Measurements from ENCODE around the gene LAMP1.

The LAMP1 gene

DNA sequence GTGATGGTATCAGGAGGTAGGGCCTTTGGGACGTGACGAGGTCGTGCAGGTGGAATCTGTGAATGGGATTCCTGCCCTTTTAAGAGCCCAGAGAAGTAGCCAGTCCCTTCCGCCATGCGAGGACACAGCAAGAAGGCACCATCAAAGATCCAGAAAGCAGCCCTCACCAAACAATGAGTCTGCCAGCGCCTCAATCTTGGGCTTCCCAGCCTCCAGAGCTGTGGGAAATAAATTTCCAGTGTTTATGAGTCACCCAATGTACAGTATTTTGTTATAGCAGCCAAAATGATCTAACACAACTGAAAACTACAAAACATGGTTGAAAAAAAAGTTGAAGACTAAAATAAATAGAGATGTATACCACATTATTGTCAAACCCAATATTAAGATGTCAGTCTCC is 16.9 kb upstream of the LAMP1 start:
- no peak for TF ChIP-seq EGR1 (IDR thresholded peaks at IDR 0.05)
- TF ChIP-seq NFIC (IDR thresholded peaks at IDR 0.05), result no peak
- TF ChIP-seq RAD21 (IDR thresholded peaks at IDR 0.05; ENCODE audit: low read depth), result no peak
- no peak for TF ChIP-seq CREB1 (IDR thresholded peaks at IDR 0.05; ENCODE audit: low read depth)
- TF ChIP-seq ZBTB7A (IDR thresholded peaks at IDR 0.05; ENCODE audit: low read depth), result no peak
- no peak for TF ChIP-seq REST (IDR thresholded peaks at IDR 0.05; ENCODE audit: low read depth)
- no peak for TF ChIP-seq TCF12 (IDR thresholded peaks at IDR 0.05; ENCODE audit: low read depth)
- TF ChIP-seq USF1 (IDR thresholded peaks at IDR 0.05), result no peak
- TF ChIP-seq, protein P1, sequence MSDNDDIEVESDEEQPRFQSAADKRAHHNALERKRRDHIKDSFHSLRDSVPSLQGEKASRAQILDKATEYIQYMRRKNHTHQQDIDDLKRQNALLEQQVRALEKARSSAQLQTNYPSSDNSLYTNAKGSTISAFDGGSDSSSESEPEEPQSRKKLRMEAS (IDR thresholded peaks at IDR 0.05), result no peak
- TF ChIP-seq YY1 (IDR thresholded peaks at IDR 0.05; ENCODE audit: low read depth), result no peak
- no peak for TF ChIP-seq CEBPB (IDR thresholded peaks at IDR 0.05)
- TF ChIP-seq TAF1 (IDR thresholded peaks at IDR 0.05; ENCODE audit: low read depth), result no peak
- TF ChIP-seq FOXM1 (IDR thresholded peaks at IDR 0.05; ENCODE audit: borderline replicate concordance, low read depth), result no peak
- no peak for TF ChIP-seq EP300 (IDR thresholded peaks at IDR 0.05; ENCODE audit: borderline replicate concordance)
- no peak for TF ChIP-seq TEAD4 (IDR thresholded peaks at IDR 0.05)

DNA sequence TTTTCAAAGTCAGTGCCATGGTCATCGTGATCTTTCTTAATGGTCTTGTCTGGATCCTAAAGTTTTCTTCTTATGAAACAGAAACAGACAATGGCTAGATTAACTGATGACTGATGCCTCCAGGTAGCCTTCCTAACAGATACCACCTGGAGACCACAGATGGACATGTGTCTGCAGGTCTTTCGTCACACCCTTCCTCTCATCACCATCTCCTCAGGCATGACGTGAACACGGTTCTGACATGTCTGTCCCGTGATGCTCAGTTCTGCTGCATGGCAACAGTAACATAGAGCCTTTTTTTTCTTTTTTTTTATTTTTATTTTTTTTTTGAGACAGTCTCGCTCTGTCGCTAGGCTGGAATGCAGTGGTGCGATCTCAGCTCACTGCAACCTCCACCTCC is 13.1 kb upstream of the LAMP1 start:
- TF ChIP-seq NFIC (IDR thresholded peaks at IDR 0.05) (no peak), ZBTB7A (IDR thresholded peaks at IDR 0.05; ENCODE audit: low read depth) (no peak), TAF1 (IDR thresholded peaks at IDR 0.05; ENCODE audit: low read depth) (no peak), EP300 (IDR thresholded peaks at IDR 0.05; ENCODE audit: borderline replicate concordance) (no peak), RAD21 (IDR thresholded peaks at IDR 0.05; ENCODE audit: low read depth) (no peak), CEBPB (IDR thresholded peaks at IDR 0.05) (no peak), USF1 (IDR thresholded peaks at IDR 0.05) (no peak), REST (IDR thresholded peaks at IDR 0.05; ENCODE audit: low read depth) (no peak), EGR1 (IDR thresholded peaks at IDR 0.05) (no peak), CREB1 (IDR thresholded peaks at IDR 0.05; ENCODE audit: low read depth) (no peak), TCF12 (IDR thresholded peaks at IDR 0.05; ENCODE audit: low read depth) (no peak), YY1 (IDR thresholded peaks at IDR 0.05; ENCODE audit: low read depth) (no peak), TEAD4 (IDR thresholded peaks at IDR 0.05) (no peak), FOXM1 (IDR thresholded peaks at IDR 0.05; ENCODE audit: borderline replicate concordance, low read depth) (no peak)
- TF ChIP-seq, protein P1 (IDR thresholded peaks at IDR 0.05), result no peak

DNA sequence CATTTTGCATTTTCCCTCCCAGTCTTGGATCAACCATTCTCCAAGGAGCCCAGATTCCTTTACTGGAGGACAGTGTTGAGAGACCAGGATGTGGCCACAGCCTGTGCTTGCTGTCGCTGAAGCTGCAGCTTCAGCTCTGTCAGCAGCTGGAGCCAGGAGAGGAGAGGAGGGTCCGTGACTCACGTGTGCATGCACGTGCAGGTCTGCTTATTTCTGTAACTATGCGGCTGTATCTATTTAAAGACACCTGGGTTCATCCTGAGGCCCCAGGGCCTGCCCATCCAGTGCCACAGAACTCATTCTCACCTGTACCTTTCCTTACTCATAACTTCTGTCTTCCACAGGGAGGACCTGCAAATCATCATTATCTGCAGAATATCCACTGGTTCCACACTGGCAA is 8.2 kb upstream of the LAMP1 start:
- TF ChIP-seq CREB1 (IDR thresholded peaks at IDR 0.05; ENCODE audit: low read depth) (no peak), TCF12 (IDR thresholded peaks at IDR 0.05; ENCODE audit: low read depth) (no peak), CEBPB (IDR thresholded peaks at IDR 0.05) (no peak), RAD21 (IDR thresholded peaks at IDR 0.05; ENCODE audit: low read depth) (no peak), EGR1 (IDR thresholded peaks at IDR 0.05) (no peak), REST (IDR thresholded peaks at IDR 0.05; ENCODE audit: low read depth) (no peak), EP300 (IDR thresholded peaks at IDR 0.05; ENCODE audit: borderline replicate concordance) (no peak), NFIC (IDR thresholded peaks at IDR 0.05) (no peak), USF1 (IDR thresholded peaks at IDR 0.05) (no peak), FOXM1 (IDR thresholded peaks at IDR 0.05; ENCODE audit: borderline replicate concordance, low read depth) (no peak), YY1 (IDR thresholded peaks at IDR 0.05; ENCODE audit: low read depth) (no peak), ZBTB7A (IDR thresholded peaks at IDR 0.05; ENCODE audit: low read depth) (no peak), TAF1 (IDR thresholded peaks at IDR 0.05; ENCODE audit: low read depth) (no peak), TEAD4 (IDR thresholded peaks at IDR 0.05) (no peak)
- TF ChIP-seq, protein P1 (IDR thresholded peaks at IDR 0.05), result no peak
